ENCODE data around the gene CPSF3.

- TF ChIP-seq CTCF (IDR thresholded peaks at IDR 0.05; ENCODE audit: low read depth, low read length) (no peak), MAX (IDR thresholded peaks at IDR 0.05; ENCODE audit: low read depth, low read length) (no peak)
Measured at GRCh38 chr2:9462886-9463697, 39.6 kb downstream of the CPSF3 start.

Data from NB4 (cell line).